ENCODE results near the gene BCAS3. TPM values are rescaled to one million over a fixed set of nuclear protein-coding genes. Genes with fewer than 3 reads are reported as not detected.

BCAS3 gene
- total RNA-seq: 33.8 and 40.1 TPM in 2 replicates

GRCh38 chr17:60677308-60678117 lies at the start of gene BCAS3:
BCAS3 (plus strand) TSS chr17:60677851.

DNA sequence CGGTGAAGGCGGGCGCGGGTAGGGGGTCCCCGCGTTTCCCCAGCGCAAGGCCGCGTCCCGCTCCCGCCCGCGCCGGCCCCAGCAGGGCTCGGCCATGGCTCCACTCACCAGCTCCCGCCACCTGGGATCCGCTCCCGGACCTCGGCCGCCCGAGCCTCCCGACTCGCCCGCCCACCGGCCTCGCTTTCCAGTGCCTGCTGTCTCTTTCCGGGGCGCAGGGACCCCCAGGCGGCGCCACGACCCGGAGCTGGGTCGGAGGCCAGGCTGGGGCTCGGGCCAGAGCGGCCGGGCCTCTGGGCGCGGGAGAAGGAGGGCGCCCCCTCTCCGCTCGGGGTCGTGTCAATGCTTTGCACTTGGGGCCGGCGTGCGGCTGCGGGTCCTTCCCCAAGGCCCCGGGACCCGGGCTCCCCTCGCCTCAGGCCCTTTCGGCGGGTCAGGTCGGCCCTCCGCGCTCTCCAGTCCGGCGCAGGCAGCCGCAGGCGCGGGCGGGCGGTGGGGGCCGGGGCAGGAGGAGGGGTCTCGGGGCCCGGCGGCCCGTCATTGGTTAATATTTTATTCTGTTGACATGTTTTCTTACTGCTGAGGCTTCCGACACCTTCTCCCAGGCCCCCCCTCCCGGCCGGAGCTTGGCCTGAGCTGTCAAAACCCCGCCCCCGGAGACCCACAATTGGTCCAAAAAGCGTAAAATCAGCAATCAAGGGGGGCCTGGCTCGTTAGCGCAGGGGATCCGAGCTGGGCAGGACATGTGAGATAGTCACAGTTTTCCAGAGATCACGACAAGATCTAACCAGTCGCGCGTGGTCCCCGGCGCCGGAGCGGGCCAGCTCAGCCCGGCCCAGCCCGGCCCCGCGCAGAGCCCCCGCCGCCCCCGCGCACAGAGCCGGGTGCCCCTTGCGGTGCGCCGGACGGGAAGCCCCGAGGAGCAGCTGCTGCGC lies 721.7 kb downstream of the BCAS3 start, which contains the start of gene TBX2:
TSS of gene TBX2 (plus strand) at position 713 of the 935 bp plus-strand sequence. CDS start 334 bp downstream, outside the sequence.

Small RNA genes lying within 50 kb of the gene (small RNA-seq; reads per million reads assigned to genes)
- not detected for gene RF00019
- gene RN7SL448P: not detected
- not detected for gene RN7SL606P
- not detected for gene RNU6-623P

Other genes with a start within 250 kb of the BCAS3 start
- gene APPBP2, start 151.6 kb upstream of the BCAS3 start, total RNA-seq: 57.1 and 62.5 TPM in 2 replicates
- 10.2 and 11.1 TPM in 2 replicates for gene PPM1D, start 77.7 kb upstream of the BCAS3 start, total RNA-seq

Data from hair follicle dermal papilla cell (primary cell).